Measurements from ENCODE around the gene DENND5B.
"Not testable (repeated sequence)": the region's sequence is repeated elsewhere in the genome, so short reads cannot be mapped to it uniquely, and the experiment has no call there.

The DENND5B gene

GRCh38 chr12:31550590-31550989, 40.3 kb downstream of the DENND5B start:
- DNase-seq: not testable (repeated sequence)

GRCh38 chr12:31536672-31537071, 54.3 kb downstream of the DENND5B start:
- DNase-seq: no peak

GRCh38 chr12:31533470-31533869, 57.5 kb downstream of the DENND5B start:
- no peak for DNase-seq

GRCh38 chr12:31531893-31532292, 59.0 kb downstream of the DENND5B start:
- no peak for DNase-seq

GRCh38 chr12:31528095-31528494, 62.8 kb downstream of the DENND5B start:
- DNase-seq: no peak

GRCh38 chr12:31527083-31527482, 63.9 kb downstream of the DENND5B start:
- no peak for DNase-seq

- no peak for DNase-seq
These were observed 64.8 kb downstream of the DENND5B start for GRCh38 chr12:31526158-31526546.

GRCh38 chr12:31525496-31526157, 65.3 kb downstream of the DENND5B start:
- DNase-seq: no peak

GRCh38 chr12:31524791-31525495, 66.0 kb downstream of the DENND5B start:
- no peak for DNase-seq

- DNase-seq: no peak
These were observed 67.6 kb downstream of the DENND5B start for GRCh38 chr12:31523306-31523705.

- DNase-seq: no peak
These were observed 68.3 kb downstream of the DENND5B start for GRCh38 chr12:31522607-31523006.

GRCh38 chr12:31521964-31522363, 69.0 kb downstream of the DENND5B start:
- DNase-seq: no peak

GRCh38 chr12:31519511-31519910, 71.4 kb downstream of the DENND5B start:
- DNase-seq: no peak

- no peak for DNase-seq
These were observed 72.2 kb downstream of the DENND5B start for GRCh38 chr12:31518680-31519227.

GRCh38 chr12:31517994-31518393, 72.9 kb downstream of the DENND5B start:
- no peak for DNase-seq

GRCh38 chr12:31516702-31517101, 74.2 kb downstream of the DENND5B start:
- DNase-seq: no peak

GRCh38 chr12:31514912-31515311, 76.0 kb downstream of the DENND5B start:
- DNase-seq: no peak

GRCh38 chr12:31510034-31510433, 80.9 kb downstream of the DENND5B start:
- DNase-seq: no peak

GRCh38 chr12:31508436-31509150, 82.3 kb downstream of the DENND5B start:
- no peak for DNase-seq

GRCh38 chr12:31507966-31508365, 83.0 kb downstream of the DENND5B start:
- DNase-seq: no peak

GRCh38 chr12:31506515-31507306, 84.2 kb downstream of the DENND5B start:
- DNase-seq: no peak

- no peak for DNase-seq
These were observed 86.2 kb downstream of the DENND5B start for GRCh38 chr12:31504625-31505222.
